MCF 10A (cell line): Measurements from ENCODE around the gene PLA2G1B. TPM values are rescaled to one million over a fixed set of nuclear protein-coding genes. Genes with fewer than 3 reads are reported as not detected.

Experiments
- total RNA-seq: library from RNA; stranded (reverse); gene quantifications from 2 replicates; pipeline ENCODE4 v1.2.3, GENCODE V29; 2022

PLA2G1B gene
- total RNA-seq, 1 experiment from 2014 or later, result not detected

Other genes with a start within 250 kb of the PLA2G1B start
- 54.4 and 57.8 TPM in 2 replicates for gene RAB35, start 211.0 kb downstream of the PLA2G1B start, total RNA-seq
- gene GCN1, start 133.1 kb downstream of the PLA2G1B start, total RNA-seq, result 116 and 117 TPM in 2 replicates
- 2,870 and 3,181 TPM in 2 replicates for gene RPLP0, start 126.7 kb downstream of the PLA2G1B start, total RNA-seq
- 216 and 256 TPM in 2 replicates for gene PXN, start 62.0 kb downstream of the PLA2G1B start, total RNA-seq
- gene RNU4-2, start 35.9 kb downstream of the PLA2G1B start, total RNA-seq, result 2,753 and 3,369 TPM in 2 replicates
- 1,764 and 2,069 TPM in 2 replicates for gene RNU4-1, start 34.5 kb downstream of the PLA2G1B start, total RNA-seq
- gene SIRT4, start 25.5 kb downstream of the PLA2G1B start, total RNA-seq, result 0.61 TPM in 1 of 2 replicates, not detected in the other
- gene MSI1, start 41.4 kb upstream of the PLA2G1B start, total RNA-seq, result not detected in 2 replicates
- gene COX6A1, start 110.3 kb upstream of the PLA2G1B start, total RNA-seq, result 475 and 518 TPM in 2 replicates
- 48.4 and 50.2 TPM in 2 replicates for gene TRIAP1, start 118.6 kb upstream of the PLA2G1B start, total RNA-seq
- 29.7 and 32.1 TPM in 2 replicates for gene GATC, start 118.7 kb upstream of the PLA2G1B start, total RNA-seq
- 192 and 193 TPM in 2 replicates for gene SRSF9, start 142.0 kb upstream of the PLA2G1B start, total RNA-seq
- 247 and 351 TPM in 2 replicates for gene DYNLL1, start 168.3 kb upstream of the PLA2G1B start, total RNA-seq
- 21.5 and 22.9 TPM in 2 replicates for gene COQ5, start 201.4 kb upstream of the PLA2G1B start, total RNA-seq
- 166 and 222 TPM in 2 replicates for gene RNF10, start 206.6 kb upstream of the PLA2G1B start, total RNA-seq